ENCODE measurements around the gene SERPINI2. TPM values are rescaled to one million over a fixed set of nuclear protein-coding genes. Genes with fewer than 3 reads are reported as not detected.

SERPINI2 gene
- total RNA-seq (not detected), polyA plus RNA-seq (not detected)

- no peaks in the 10 kb centered on the region for H3K9me3 ChIP-seq (ENCODE audit: control insufficient read depth in 2 of 2, low read length in 2 of 2)
- ATAC-seq (ENCODE audit: low read depth in 2 of 2) (no peak), DNase-seq (no peak)
- H3K36me3 ChIP-seq (ENCODE audit: control insufficient read depth, insufficient read depth, low read length), result no peaks in the 10 kb centered on the region
- no peaks in the 10 kb centered on the region for H3K4me1 Mint-ChIP-seq
- H3K9me3 Mint-ChIP-seq, result no peaks in the 10 kb centered on the region
- H3K36me3 Mint-ChIP-seq, result no peaks in the 10 kb centered on the region
- H3K4me3 Mint-ChIP-seq, result no peak within 1 kb of the TSS
- no peak within 1 kb of the TSS for H3K27ac Mint-ChIP-seq
- no peaks in the 10 kb centered on the region for H3K4me1 ChIP-seq (ENCODE audit: control insufficient read depth, insufficient read depth, low read length, poor library complexity, severe bottlenecking)
- no peak within 1 kb of the TSS for H3K4me3 ChIP-seq (ENCODE audit: low read depth, low read length)
- H3K27me3 Mint-ChIP-seq, result no peaks in the 10 kb centered on the region
- no peaks in the 10 kb centered on the region for H3K27me3 ChIP-seq (ENCODE audit: control insufficient read depth, insufficient read depth, low read length)
- no peak within 1 kb of the TSS for H3K27ac ChIP-seq (ENCODE audit: insufficient read depth, low read length, poor library complexity, severe bottlenecking)
These were observed at the start of gene SERPINI2 for GRCh38 chr3:167473863-167474262. SERPINI2 (minus strand) TSS chr3:167474042; CDS start chr3:167471834, 2,208 bp downstream.

DNA sequence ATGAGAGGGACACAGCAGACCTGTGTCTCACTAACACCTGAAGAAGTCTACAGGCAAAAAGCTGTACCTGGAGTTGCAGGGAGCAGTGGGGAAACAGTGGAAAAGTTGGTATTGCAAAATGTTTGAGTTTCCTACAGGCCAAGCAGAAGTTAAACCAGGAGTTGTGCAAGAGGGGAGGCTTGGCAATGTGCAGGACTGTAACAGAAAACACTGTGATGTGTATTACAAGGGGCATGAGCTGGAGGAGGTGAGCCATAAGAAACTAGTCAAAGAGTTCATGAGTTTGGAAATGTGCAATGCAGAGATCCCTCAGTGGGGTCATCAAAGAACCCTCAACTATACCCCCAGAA lies 47.1 kb upstream of the SERPINI2 start:
- Mint-ChIP-seq H3K27me3 (no peaks in the 10 kb centered on the region), H3K36me3 (no peaks in the 10 kb centered on the region), H3K4me1 (no peaks in the 10 kb centered on the region), H3K9me3 (peaks cover 0 to 6% (median 1%) of the 10 kb centered on the region in 7 donors), H3K27ac (no peak overlapping the region), H3K4me3 (no peak overlapping the region)
- Histone ChIP-seq H3K27ac (ENCODE audit: insufficient read depth, low read length, poor library complexity, severe bottlenecking) (no peak overlapping the region), H3K9me3 (ENCODE audit: control insufficient read depth in 2 of 2, low read length in 2 of 2) (no peaks in the 10 kb centered on the region), H3K27me3 (ENCODE audit: control insufficient read depth, insufficient read depth, low read length) (no peaks in the 10 kb centered on the region), H3K36me3 (ENCODE audit: control insufficient read depth, insufficient read depth, low read length) (no peaks in the 10 kb centered on the region), H3K4me1 (ENCODE audit: control insufficient read depth, insufficient read depth, low read length, poor library complexity, severe bottlenecking) (no peaks in the 10 kb centered on the region), H3K4me3 (ENCODE audit: low read depth, low read length) (no peak overlapping the region)
- ATAC-seq (ENCODE audit: low read depth in 2 of 2) (no peak), DNase-seq (no peak)

GRCh38 chr3:167520266-167521005 lies 46.6 kb upstream of the SERPINI2 start:
- no peaks in the 10 kb centered on the region for H3K36me3 Mint-ChIP-seq
- no peaks in the 10 kb centered on the region for H3K4me1 ChIP-seq (ENCODE audit: control insufficient read depth, insufficient read depth, low read length, poor library complexity, severe bottlenecking)
- H3K27me3 ChIP-seq (ENCODE audit: control insufficient read depth, insufficient read depth, low read length), result no peaks in the 10 kb centered on the region
- no peak overlapping the region for H3K27ac Mint-ChIP-seq
- H3K9me3 ChIP-seq (ENCODE audit: control insufficient read depth in 2 of 2, low read length in 2 of 2), result no peaks in the 10 kb centered on the region
- H3K4me3 ChIP-seq (ENCODE audit: low read depth, low read length), result no peak overlapping the region
- H3K4me3 Mint-ChIP-seq, result no peak overlapping the region
- ATAC-seq (ENCODE audit: low read depth in 2 of 2), result no peak
- no peaks in the 10 kb centered on the region for H3K4me1 Mint-ChIP-seq
- no peaks in the 10 kb centered on the region for H3K27me3 Mint-ChIP-seq
- no peak for DNase-seq
- H3K9me3 Mint-ChIP-seq, result peaks cover 0 to 8% (median 2%) of the 10 kb centered on the region in 7 donors
- H3K36me3 ChIP-seq (ENCODE audit: control insufficient read depth, insufficient read depth, low read length), result no peaks in the 10 kb centered on the region
- H3K27ac ChIP-seq (ENCODE audit: insufficient read depth, low read length, poor library complexity, severe bottlenecking), result no peak overlapping the region

GRCh38 chr3:167507954-167508353 lies 34.1 kb upstream of the SERPINI2 start:
- no peak for DNase-seq

GRCh38 chr3:167502401-167502800 lies 28.6 kb upstream of the SERPINI2 start:
- H3K36me3 Mint-ChIP-seq, result no peaks in the 10 kb centered on the region
- no peaks in the 10 kb centered on the region for H3K27me3 ChIP-seq (ENCODE audit: control insufficient read depth, insufficient read depth, low read length)
- H3K4me1 Mint-ChIP-seq, result no peaks in the 10 kb centered on the region
- H3K4me3 Mint-ChIP-seq, result no peak overlapping the region
- no peak overlapping the region for H3K27ac Mint-ChIP-seq
- peaks cover 3% of the 10 kb centered on the region for H3K27me3 Mint-ChIP-seq
- peaks cover 0 to 4% (median 0%) of the 10 kb centered on the region in 7 donors for H3K9me3 Mint-ChIP-seq
- no peak overlapping the region for H3K4me3 ChIP-seq (ENCODE audit: low read depth, low read length)
- no peaks in the 10 kb centered on the region for H3K36me3 ChIP-seq (ENCODE audit: control insufficient read depth, insufficient read depth, low read length)
- no peak for ATAC-seq (ENCODE audit: low read depth in 2 of 2)
- DNase-seq, result no peak
- H3K4me1 ChIP-seq (ENCODE audit: control insufficient read depth, insufficient read depth, low read length, poor library complexity, severe bottlenecking), result no peaks in the 10 kb centered on the region
- no peaks in the 10 kb centered on the region for H3K9me3 ChIP-seq (ENCODE audit: control insufficient read depth in 2 of 2, low read length in 2 of 2)
- no peak overlapping the region for H3K27ac ChIP-seq (ENCODE audit: insufficient read depth, low read length, poor library complexity, severe bottlenecking)

More at GRCh38 chr3:167507954-167508353, 34.1 kb upstream of the SERPINI2 start:
- Histone ChIP-seq H3K36me3 (ENCODE audit: control insufficient read depth, insufficient read depth, low read length) (no peaks in the 10 kb centered on the region), H3K4me1 (ENCODE audit: control insufficient read depth, insufficient read depth, low read length, poor library complexity, severe bottlenecking) (no peaks in the 10 kb centered on the region), H3K27me3 (ENCODE audit: control insufficient read depth, insufficient read depth, low read length) (no peaks in the 10 kb centered on the region), H3K9me3 (ENCODE audit: control insufficient read depth in 2 of 2, low read length in 2 of 2) (no peaks in the 10 kb centered on the region), H3K27ac (ENCODE audit: insufficient read depth, low read length, poor library complexity, severe bottlenecking) (no peak overlapping the region), H3K4me3 (ENCODE audit: low read depth, low read length) (no peak overlapping the region)
- no peaks in the 10 kb centered on the region for H3K36me3 Mint-ChIP-seq
- H3K27ac Mint-ChIP-seq, result no peak overlapping the region
- no peak for ATAC-seq (ENCODE audit: low read depth in 2 of 2)
- H3K27me3 Mint-ChIP-seq, result peaks cover 4% of the 10 kb centered on the region
- no peaks in the 10 kb centered on the region for H3K4me1 Mint-ChIP-seq
- H3K4me3 Mint-ChIP-seq, result no peak overlapping the region
- H3K9me3 Mint-ChIP-seq, result peaks cover 0 to 5% (median 0%) of the 10 kb centered on the region in 7 donors

DNA sequence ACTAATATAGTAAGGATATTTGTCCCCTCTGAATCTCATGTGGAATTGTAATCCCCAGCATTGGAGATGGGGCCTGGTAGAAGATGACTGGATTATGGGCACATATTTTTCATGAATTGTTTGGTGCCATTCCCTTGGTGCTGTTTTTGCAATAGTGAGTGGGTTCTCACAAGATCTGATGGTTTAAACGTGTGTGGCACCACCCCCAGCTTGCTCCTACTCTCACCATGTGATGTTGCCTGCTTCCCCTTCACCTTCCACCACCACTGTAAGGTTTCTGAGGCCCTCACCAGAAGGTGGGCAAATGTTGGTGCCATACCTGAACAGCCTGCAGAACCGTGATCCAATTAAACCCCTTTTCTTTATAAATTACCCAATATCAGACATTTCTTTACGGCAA lies 28.1 kb upstream of the SERPINI2 start:
- Histone ChIP-seq H3K27me3 (ENCODE audit: control insufficient read depth, insufficient read depth, low read length) (no peaks in the 10 kb centered on the region), H3K4me3 (ENCODE audit: low read depth, low read length) (no peak overlapping the region), H3K4me1 (ENCODE audit: control insufficient read depth, insufficient read depth, low read length, poor library complexity, severe bottlenecking) (no peaks in the 10 kb centered on the region), H3K27ac (ENCODE audit: insufficient read depth, low read length, poor library complexity, severe bottlenecking) (no peak overlapping the region), H3K9me3 (ENCODE audit: control insufficient read depth in 2 of 2, low read length in 2 of 2) (no peaks in the 10 kb centered on the region), H3K36me3 (ENCODE audit: control insufficient read depth, insufficient read depth, low read length) (no peaks in the 10 kb centered on the region)
- Mint-ChIP-seq H3K27ac (no peak overlapping the region), H3K9me3 (peaks cover 0 to 4% (median 0%) of the 10 kb centered on the region in 7 donors), H3K27me3 (no peaks in the 10 kb centered on the region), H3K4me1 (no peaks in the 10 kb centered on the region), H3K36me3 (no peaks in the 10 kb centered on the region), H3K4me3 (no peak overlapping the region)
- no peak for DNase-seq
- ATAC-seq (ENCODE audit: low read depth in 2 of 2), result no peak

DNA sequence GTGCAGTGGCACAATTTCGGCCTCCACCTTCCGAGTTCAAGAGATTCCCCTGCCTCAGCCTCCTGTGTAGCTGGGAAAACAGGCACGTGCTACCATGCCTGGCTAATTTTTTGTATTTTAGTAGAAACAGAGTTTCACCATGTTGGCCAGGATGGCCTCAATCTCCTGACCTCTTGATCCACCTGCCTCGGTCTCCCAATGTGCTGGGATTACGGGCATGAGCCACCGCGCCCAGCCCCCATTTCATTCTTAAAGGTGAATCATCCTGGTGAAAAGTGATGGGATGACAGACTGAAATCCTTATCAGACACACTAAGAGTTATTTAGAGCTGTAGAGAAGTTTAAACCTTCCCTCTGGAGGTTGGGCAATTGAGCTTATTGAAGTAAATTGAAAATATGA lies 24.1 kb upstream of the SERPINI2 start:
- no peaks in the 10 kb centered on the region for H3K9me3 ChIP-seq (ENCODE audit: control insufficient read depth in 2 of 2, low read length in 2 of 2)
- no peak overlapping the region for H3K4me3 Mint-ChIP-seq

DNA sequence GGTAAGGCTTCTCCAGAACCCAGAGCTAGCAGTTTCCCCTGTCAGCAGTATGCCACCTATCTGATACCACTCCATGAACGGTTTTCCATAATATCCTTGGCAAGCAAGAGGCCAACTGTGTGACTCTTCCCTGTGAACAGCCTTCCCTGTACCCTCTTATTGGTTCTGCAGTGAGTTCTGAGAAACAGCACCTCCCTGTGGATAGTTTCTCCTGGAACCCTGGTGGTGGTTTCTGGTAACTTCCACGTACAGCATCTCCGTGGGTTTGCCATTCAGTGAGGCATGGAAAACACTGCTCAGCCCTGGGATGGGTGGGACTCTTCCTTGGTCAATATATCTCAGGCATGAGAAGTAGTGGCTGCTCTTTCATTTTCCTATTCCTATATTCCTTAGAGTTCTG lies 19.4 kb upstream of the SERPINI2 start:
- Histone ChIP-seq H3K9me3 (ENCODE audit: control insufficient read depth in 2 of 2, low read length in 2 of 2) (no peaks in the 10 kb centered on the region), H3K36me3 (ENCODE audit: control insufficient read depth, insufficient read depth, low read length) (no peaks in the 10 kb centered on the region), H3K27me3 (ENCODE audit: control insufficient read depth, insufficient read depth, low read length) (no peaks in the 10 kb centered on the region), H3K4me3 (ENCODE audit: low read depth, low read length) (no peak overlapping the region), H3K4me1 (ENCODE audit: control insufficient read depth, insufficient read depth, low read length, poor library complexity, severe bottlenecking) (no peaks in the 10 kb centered on the region), H3K27ac (ENCODE audit: insufficient read depth, low read length, poor library complexity, severe bottlenecking) (no peak overlapping the region)
- Mint-ChIP-seq H3K4me3 (no peak overlapping the region), H3K9me3 (peaks cover 0 to 5% (median 0%) of the 10 kb centered on the region in 7 donors), H3K4me1 (no peaks in the 10 kb centered on the region), H3K27ac (no peak overlapping the region), H3K36me3 (no peaks in the 10 kb centered on the region), H3K27me3 (no peaks in the 10 kb centered on the region)
- ATAC-seq (ENCODE audit: low read depth in 2 of 2) (no peak), DNase-seq (no peak)

More for the DNA sequence above, 24.1 kb upstream of the SERPINI2 start:
- no peaks in the 10 kb centered on the region for H3K36me3 ChIP-seq (ENCODE audit: control insufficient read depth, insufficient read depth, low read length)
- no peaks in the 10 kb centered on the region for H3K4me1 Mint-ChIP-seq
- no peaks in the 10 kb centered on the region for H3K36me3 Mint-ChIP-seq
- no peaks in the 10 kb centered on the region for H3K27me3 Mint-ChIP-seq
- no peaks in the 10 kb centered on the region for H3K27me3 ChIP-seq (ENCODE audit: control insufficient read depth, insufficient read depth, low read length)
- no peak overlapping the region for H3K27ac Mint-ChIP-seq
- ATAC-seq (ENCODE audit: low read depth in 2 of 2) (no peak), DNase-seq (no peak)
- H3K9me3 Mint-ChIP-seq, result peaks cover 0 to 4% (median 0%) of the 10 kb centered on the region in 7 donors
- H3K27ac ChIP-seq (ENCODE audit: insufficient read depth, low read length, poor library complexity, severe bottlenecking), result no peak overlapping the region
- no peak overlapping the region for H3K4me3 ChIP-seq (ENCODE audit: low read depth, low read length)
- H3K4me1 ChIP-seq (ENCODE audit: control insufficient read depth, insufficient read depth, low read length, poor library complexity, severe bottlenecking), result no peaks in the 10 kb centered on the region
